ENCODE measurements around the gene RCBTB2. TPM values are rescaled to one million over a fixed set of nuclear protein-coding genes. Genes with fewer than 3 reads are reported as not detected.
"Not testable (repeated sequence)": the region's sequence is repeated elsewhere in the genome, so short reads cannot be mapped to it uniquely, and the experiment has no call there.

The RCBTB2 gene
- total RNA-seq, 1 experiment from 2014 or later: 11.7 TPM

- Histone ChIP-seq H4K20me1 (ENCODE audit: control insufficient read depth, insufficient read depth, insufficient read length) (no peaks in the 10 kb centered on the region), H2BK5ac (ENCODE audit: insufficient read length, low read length) (no peak overlapping the region), H3K23ac (ENCODE audit: insufficient read length, low read depth, low read length) (no peak overlapping the region), H3K79me2 (ENCODE audit: insufficient read depth, low read length) (no peaks in the 10 kb centered on the region), H3K18ac (ENCODE audit: insufficient read length, low read depth, low read length) (no peak overlapping the region), H3K23me2 (ENCODE audit: insufficient read length, low read depth, low read length, poor library complexity, severe bottlenecking) (no peaks in the 10 kb centered on the region), H2BK15ac (ENCODE audit: low read depth, low read length) (no peak overlapping the region), H4K91ac (ENCODE audit: insufficient read length, low read depth, low read length) (no peak overlapping the region), H3K4me2 (ENCODE audit: insufficient read depth, insufficient read length, low read length) (no peak overlapping the region), H3K27me3 (ENCODE audit: insufficient read depth, low read length) (no peaks in the 10 kb centered on the region), H3K4ac (ENCODE audit: low read depth, low read length) (no peak overlapping the region), H3T11ph (ENCODE audit: low read length) (no peak overlapping the region), H2AFZ (ENCODE audit: low read length) (no peak overlapping the region), H3K9me3 (ENCODE audit: control insufficient read depth, low read depth, low read length) (no peaks in the 10 kb centered on the region), H4K8ac (replicated peaks; ENCODE audit: insufficient read length, low read depth, low read length) (no peak overlapping the region), H3K27ac (ENCODE audit: insufficient read length, low read depth, low read length) (no peak overlapping the region), H2BK12ac (ENCODE audit: insufficient read length, low read depth, low read length) (no peak overlapping the region), H2BK120ac (ENCODE audit: low read depth, low read length, poor library complexity, severe bottlenecking) (no peak overlapping the region), H4K5ac (ENCODE audit: insufficient read length, low read depth, low read length) (no peak overlapping the region), H2AK5ac (ENCODE audit: insufficient read length, low read length) (no peak overlapping the region), H2BK20ac (ENCODE audit: low read depth, low read length, poor library complexity, severe bottlenecking) (no peak overlapping the region), H3K56ac (ENCODE audit: insufficient read length, low read depth, low read length) (no peak overlapping the region), H3K9ac (ENCODE audit: extremely low read depth, insufficient read length, low read length) (no peak overlapping the region), H3K79me1 (ENCODE audit: insufficient read depth, low read depth, low read length, poor library complexity, severe bottlenecking) (no peaks in the 10 kb centered on the region), H3K4me1 (ENCODE audit: insufficient read depth, low read length) (no peaks in the 10 kb centered on the region), H3K14ac (ENCODE audit: insufficient read depth, low read length) (no peak overlapping the region)
- DNase-seq: no peak
- no CpG with 5 or more reads among the region's 8 CpGs for WGBS (ENCODE audit: extremely low coverage, insufficient read length, low lambda C conversion rate)
- no peaks in the 10 kb centered on the region for H3K27me3 Mint-ChIP-seq (ENCODE audit: low read depth)
- no peak overlapping the region for H3K4me3 Mint-ChIP-seq
- no peak overlapping the region for H3K27ac Mint-ChIP-seq
- no peaks in the 10 kb centered on the region for H3K9me3 Mint-ChIP-seq
- peak; percentile 79 for TF ChIP-seq CTCF (conservative IDR thresholded peaks at IDR 0.05)
- H3K36me3 Mint-ChIP-seq (ENCODE audit: insufficient read depth in 1 of 3, low read depth in 3 of 3): no peaks in the 10 kb centered on the region
- peaks cover 3 to 6% of the 10 kb centered on the region in 2 experiments for H3K4me1 Mint-ChIP-seq
These were observed 47.4 kb upstream of the RCBTB2 start for GRCh38 chr13:48580185-48580803.

- H3K4me1 Mint-ChIP-seq; H2BK12ac ChIP-seq (ENCODE audit: insufficient read length, low read depth, low read length); H3K79me1 ChIP-seq (ENCODE audit: insufficient read depth, low read depth, low read length, poor library complexity, severe bottlenecking); H4K20me1 ChIP-seq (ENCODE audit: control insufficient read depth, insufficient read depth, insufficient read length); H2BK120ac ChIP-seq (ENCODE audit: low read depth, low read length, poor library complexity, severe bottlenecking); H3K27me3 ChIP-seq (ENCODE audit: insufficient read depth, low read length); H2AK5ac ChIP-seq (ENCODE audit: insufficient read length, low read length); H3K79me2 ChIP-seq (ENCODE audit: insufficient read depth, low read length); H3K9me3 Mint-ChIP-seq; H3K27ac Mint-ChIP-seq; H3K36me3 Mint-ChIP-seq (ENCODE audit: insufficient read depth in 1 of 3, low read depth in 3 of 3); H3K27me3 Mint-ChIP-seq (ENCODE audit: low read depth); H4K8ac ChIP-seq (replicated peaks; ENCODE audit: insufficient read length, low read depth, low read length); H3K23me2 ChIP-seq (ENCODE audit: insufficient read length, low read depth, low read length, poor library complexity, severe bottlenecking); H2BK15ac ChIP-seq (ENCODE audit: low read depth, low read length); H3K9me3 ChIP-seq (ENCODE audit: control insufficient read depth, low read depth, low read length); H3K4me2 ChIP-seq (ENCODE audit: insufficient read depth, insufficient read length, low read length); H3K27ac ChIP-seq (ENCODE audit: insufficient read length, low read depth, low read length); DNase-seq; H3K56ac ChIP-seq (ENCODE audit: insufficient read length, low read depth, low read length); H3K4me1 ChIP-seq (ENCODE audit: insufficient read depth, low read length); H3K14ac ChIP-seq (ENCODE audit: insufficient read depth, low read length); H4K5ac ChIP-seq (ENCODE audit: insufficient read length, low read depth, low read length); H3T11ph ChIP-seq (ENCODE audit: low read length); H2BK5ac ChIP-seq (ENCODE audit: insufficient read length, low read length); H3K18ac ChIP-seq (ENCODE audit: insufficient read length, low read depth, low read length); H2AFZ ChIP-seq (ENCODE audit: low read length); H4K91ac ChIP-seq (ENCODE audit: insufficient read length, low read depth, low read length); H2BK20ac ChIP-seq (ENCODE audit: low read depth, low read length, poor library complexity, severe bottlenecking); H3K4me3 Mint-ChIP-seq; H3K23ac ChIP-seq (ENCODE audit: insufficient read length, low read depth, low read length); H3K9ac ChIP-seq (ENCODE audit: extremely low read depth, insufficient read length, low read length); H3K4ac ChIP-seq (ENCODE audit: low read depth, low read length): not testable (repeated sequence)
- WGBS (ENCODE audit: extremely low coverage, insufficient read length, low lambda C conversion rate): no CpG with 5 or more reads among the region's 1 CpG
These were observed 47.0 kb upstream of the RCBTB2 start for GRCh38 chr13:48579919-48580180.

All from H9 (cell line).